HG03469 (cell line): ENCODE results near the gene GPATCH11.

Experiments
- ATAC-seq: cut with Tn5 transposase; IDR thresholded peaks from one replicate; pipeline ENCODE4 v1.9.1; 2021; ENCODE audit warnings: mild to moderate bottlenecking, moderate library complexity, moderate number of reproducible peaks; ENCODE audit not compliant: unreplicated experiment

Gene GPATCH11

GRCh38 chr2:37104178-37104577 lies 19.9 kb downstream of the GPATCH11 start:
- no peak for ATAC-seq

DNA sequence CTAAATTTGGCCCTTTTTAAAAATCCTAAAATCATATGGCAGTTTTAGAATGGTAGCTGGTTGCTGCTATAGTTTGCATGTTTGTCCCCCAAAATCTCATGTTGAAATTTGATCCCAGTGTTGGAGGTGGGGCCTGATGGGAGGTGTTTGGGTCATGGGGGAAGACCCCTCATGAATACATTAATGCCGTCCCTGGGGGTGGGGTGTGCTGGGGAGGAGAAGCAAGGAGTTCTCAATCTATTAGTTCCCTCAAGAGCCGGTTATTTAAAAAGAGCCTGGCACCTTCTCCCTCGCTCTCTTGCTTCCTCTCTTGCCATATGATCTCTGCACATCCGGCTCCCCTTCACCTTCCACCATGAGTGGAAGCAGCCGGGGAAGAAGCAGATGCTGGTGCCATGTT lies 20.8 kb downstream of the GPATCH11 start:
- ATAC-seq: no peak

DNA sequence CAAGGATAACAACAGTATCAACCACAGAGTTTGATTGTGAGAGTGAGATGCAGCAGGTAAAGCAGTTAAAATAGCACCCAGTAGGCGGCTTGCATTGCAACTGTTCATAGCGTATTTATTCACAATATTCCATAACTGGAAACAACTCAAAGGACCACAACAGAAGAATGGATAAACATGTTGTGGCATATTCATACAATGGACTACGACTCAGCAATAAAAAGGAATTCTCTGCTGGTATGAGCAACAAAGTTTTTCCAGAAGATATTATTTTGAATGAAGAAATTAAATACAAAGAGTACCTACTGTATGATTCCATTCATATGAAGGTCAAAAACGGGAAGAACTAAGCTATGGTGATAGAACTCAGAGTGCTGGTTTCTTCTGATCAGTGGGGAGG lies 25.2 kb downstream of the GPATCH11 start:
- ATAC-seq: no peak

DNA sequence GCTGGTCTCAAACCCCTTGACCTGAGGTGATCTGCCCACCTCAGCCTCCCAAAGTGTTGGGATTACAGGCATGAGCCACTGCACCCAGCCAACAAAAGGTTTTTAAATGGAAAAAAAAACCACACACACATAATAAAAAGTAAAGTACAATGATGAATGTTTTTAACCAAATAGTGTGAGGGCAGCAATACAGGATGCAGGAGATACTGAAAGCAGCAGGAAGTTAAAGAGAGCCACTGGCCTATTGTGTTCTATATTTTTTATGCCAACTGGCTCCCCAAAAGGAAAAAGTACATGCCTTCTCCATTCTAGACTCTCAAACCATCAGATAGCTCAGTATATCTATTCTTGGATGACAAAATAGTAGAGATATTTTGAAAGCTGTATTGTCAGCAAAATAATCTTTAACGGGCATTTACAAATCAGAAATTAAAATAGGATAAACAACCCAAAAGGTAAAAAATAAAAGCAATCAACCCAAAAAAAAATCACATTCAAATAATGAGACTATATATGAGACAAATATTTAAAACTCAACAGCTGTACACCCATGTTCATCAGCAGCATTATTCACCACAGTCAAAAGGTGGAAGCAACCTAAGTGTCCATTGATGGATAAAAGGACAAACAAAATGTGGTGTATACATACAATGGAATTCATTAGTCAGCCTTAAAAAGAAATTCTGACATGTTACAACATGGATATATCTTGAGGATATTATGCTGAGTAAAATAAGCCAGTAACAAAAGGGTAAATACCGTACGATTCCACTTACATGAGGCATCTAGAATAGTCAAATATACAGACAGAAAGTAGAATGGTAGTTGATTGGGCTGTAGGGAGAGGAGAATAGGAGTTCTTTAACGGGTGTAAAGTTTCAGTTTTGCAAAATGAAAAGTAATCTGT lies 26.2 kb downstream of the GPATCH11 start:
- ATAC-seq: no peak

DNA sequence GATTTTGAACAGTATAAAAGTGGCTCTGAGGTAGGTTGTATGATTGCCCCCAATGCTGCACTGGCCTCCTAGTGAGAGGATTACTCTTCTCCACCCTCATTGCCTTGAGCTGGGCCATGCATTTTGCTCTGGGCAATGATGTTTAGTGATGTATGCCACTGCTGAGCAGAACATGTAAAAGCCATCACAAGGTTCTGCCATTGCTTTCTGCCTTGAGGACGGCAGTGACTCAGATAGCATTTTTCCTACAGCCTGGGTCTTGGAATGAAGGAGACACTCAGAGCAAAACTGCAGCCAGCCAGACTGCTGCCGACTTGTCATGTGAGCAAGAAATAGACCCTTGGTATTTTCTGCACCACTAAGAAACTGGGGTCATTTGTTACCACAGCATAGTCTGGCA lies 27.6 kb downstream of the GPATCH11 start:
- ATAC-seq: no peak

DNA sequence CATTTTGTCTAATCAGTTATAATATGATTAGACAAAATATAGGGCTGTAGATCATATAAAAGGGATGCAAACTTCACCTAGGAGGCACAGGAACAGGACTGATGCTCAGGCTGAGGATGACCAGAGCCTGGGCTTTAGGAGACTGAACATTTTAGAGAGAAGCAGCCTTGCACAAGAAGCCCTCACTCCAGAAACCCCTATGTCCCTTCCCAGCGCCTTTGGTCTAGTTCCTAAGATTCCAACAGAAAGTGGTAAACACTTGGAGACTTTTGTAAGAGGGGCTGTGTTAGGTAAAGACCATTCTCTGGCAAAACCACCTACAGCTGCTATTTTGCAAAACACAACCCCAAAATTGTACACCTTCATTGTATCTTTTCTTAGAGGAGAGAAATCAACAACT lies 33.2 kb downstream of the GPATCH11 start:
- ATAC-seq: no peak

DNA sequence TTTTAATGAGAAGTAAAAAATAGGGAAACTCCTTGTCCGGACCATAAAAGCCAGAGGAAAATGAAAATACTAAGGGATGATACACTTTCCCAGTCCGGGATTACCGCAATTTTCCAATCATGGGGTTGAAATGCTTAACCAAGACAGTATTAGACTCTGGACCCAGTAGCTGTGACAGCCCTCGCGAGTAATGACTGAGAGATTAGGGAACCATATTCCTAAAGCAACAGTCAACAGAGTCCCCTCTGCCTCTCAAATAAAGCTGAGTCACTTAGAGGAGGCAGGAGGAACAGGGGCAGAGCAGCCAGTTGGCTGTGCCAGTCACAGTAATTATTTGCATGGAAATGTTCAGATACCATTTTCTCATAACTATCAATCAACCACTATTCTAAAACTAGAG lies 34.8 kb downstream of the GPATCH11 start:
- ATAC-seq: no peak

- ATAC-seq: no peak
Measured at GRCh38 chr2:37125416-37125815, 41.1 kb downstream of the GPATCH11 start.

DNA sequence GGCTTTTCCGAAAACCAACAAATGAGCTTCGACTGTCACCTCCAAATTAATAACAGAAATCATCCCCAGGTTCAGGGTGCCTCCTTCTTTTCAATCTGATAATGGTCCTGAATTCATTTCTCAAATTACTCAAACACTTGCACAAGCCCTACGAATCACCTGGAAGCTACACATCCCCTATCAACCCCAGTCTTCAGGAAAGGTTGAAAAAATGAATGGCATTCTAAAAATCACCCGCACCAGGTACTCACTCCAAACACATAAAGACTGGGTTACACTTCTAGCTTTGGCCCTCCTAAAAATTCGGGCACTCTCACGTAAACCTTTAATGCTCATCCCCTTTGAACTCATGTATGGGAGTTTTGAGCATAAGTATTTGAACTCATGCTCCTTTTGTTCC lies 48.6 kb downstream of the GPATCH11 start:
- ATAC-seq: no peak

- ATAC-seq: no peak
Measured at GRCh38 chr2:37142546-37142945, 58.2 kb downstream of the GPATCH11 start.

DNA sequence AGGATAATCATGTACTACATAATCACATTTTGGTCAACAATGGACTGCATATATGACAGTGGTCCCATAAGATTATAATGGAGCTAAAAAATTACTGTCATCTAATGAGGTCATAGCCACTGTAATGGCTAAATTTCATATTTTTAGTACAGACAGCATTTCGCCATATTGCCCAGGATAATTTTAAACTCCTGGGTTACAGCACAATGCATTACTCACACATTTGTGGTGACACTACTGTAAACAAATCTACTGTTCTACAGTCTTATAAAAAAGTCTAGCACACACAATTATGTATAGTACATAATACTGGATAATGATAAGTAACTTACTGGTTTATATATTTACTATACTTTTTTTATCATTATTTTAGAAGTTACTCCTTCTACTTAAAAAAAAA lies 59.7 kb downstream of the GPATCH11 start:
- no peak for ATAC-seq

DNA sequence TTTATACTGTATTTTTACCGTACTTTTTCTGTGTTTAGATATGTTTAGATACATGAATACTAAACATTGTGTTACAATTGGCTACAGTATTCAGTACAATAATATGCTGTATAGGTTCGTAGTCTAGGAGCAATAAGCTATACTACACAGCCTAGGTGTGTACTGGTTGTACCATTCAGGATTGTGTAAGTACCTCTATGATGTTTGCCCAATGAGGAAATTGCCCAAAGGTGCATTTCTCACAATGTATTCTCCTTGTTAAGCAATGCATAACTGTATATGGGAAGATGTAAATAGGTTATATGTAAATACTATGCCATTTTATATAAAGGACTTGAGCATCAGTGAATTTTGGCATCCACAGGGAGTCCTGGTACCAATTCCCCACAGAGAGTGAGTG lies 61.7 kb downstream of the GPATCH11 start:
- no peak for ATAC-seq

GRCh38 chr2:37148325-37148724 lies 64.0 kb downstream of the GPATCH11 start:
- ATAC-seq: no peak
